Colon (tissue), 2 donors: ENCODE data around the gene METTL25.
"Not testable (repeated sequence)": the region's sequence is repeated elsewhere in the genome, so short reads cannot be mapped to it uniquely, and the experiment has no call there.

Source experiments
- FAIRE-seq: peaks from 2 replicates; lab custom pipeline; 2012; peaks lifted over from hg19 to GRCh38; lab: Jason Lieb, UNC
- donor health status: control.
- donor health status: control.

Gene METTL25, protein sequence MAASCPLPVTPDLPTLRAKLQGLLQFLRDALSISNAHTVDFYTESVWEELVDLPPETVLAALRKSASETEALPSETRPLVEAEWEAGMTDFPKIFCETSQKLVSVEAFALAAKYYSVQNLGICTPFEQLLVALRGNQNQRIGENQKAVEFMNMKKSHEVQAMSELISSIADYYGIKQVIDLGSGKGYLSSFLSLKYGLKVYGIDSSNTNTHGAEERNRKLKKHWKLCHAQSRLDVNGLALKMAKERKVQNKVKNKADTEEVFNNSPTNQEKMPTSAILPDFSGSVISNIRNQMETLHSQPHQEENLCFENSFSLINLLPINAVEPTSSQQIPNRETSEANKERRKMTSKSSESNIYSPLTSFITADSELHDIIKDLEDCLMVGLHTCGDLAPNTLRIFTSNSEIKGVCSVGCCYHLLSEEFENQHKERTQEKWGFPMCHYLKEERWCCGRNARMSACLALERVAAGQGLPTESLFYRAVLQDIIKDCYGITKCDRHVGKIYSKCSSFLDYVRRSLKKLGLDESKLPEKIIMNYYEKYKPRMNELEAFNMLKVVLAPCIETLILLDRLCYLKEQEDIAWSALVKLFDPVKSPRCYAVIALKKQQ

DNA sequence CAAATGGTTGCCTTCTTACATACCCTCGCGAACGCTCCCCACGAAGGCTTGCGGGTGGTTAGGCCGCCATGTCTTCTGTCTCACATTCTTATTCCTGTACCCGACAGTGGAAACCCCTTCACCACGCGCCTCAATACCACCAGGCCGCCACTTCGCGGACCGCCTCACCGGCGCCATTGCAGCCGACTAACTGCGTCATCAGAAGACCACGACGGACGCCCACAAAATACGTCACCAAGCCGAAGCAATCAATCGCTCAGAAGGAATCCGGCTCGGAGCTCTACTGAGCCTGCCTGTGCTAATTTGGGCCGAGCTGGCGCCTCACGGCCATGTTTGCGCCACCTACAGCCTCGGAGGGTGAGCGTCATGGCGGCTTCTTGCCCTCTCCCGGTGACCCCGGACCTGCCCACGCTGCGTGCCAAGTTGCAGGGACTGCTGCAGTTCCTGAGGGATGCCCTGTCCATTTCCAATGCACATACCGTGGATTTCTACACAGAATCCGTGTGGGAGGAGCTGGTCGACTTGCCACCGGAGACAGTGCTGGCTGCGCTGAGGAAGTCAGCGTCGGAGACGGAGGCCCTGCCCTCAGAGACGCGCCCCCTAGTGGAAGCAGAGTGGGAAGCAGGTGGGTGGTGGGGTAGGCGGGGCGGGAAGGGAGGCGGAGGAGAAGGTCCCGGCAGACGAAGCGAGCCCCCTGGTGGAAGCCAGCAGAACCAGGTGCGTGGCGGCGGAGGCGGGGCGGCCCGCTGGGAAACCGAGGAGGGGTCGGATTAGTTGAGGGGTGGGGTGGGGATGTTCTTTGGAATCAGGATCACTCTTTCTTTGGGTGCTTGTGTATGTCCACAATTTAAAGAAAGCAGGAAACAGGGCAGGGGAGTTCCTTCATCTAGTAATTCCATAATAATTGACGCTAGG lies at the start of gene METTL25, which contains the start of gene CCDC59:
Gene METTL25 (plus strand): TSS at position 330 of the 915 bp plus-strand sequence. CDS start 37 bp downstream, at position 367.
Gene CCDC59 (minus strand): TSS at position 188 of the 915 bp plus-strand sequence. CDS start 11 bp downstream, at position 177.
- FAIRE-seq = no peak

DNA sequence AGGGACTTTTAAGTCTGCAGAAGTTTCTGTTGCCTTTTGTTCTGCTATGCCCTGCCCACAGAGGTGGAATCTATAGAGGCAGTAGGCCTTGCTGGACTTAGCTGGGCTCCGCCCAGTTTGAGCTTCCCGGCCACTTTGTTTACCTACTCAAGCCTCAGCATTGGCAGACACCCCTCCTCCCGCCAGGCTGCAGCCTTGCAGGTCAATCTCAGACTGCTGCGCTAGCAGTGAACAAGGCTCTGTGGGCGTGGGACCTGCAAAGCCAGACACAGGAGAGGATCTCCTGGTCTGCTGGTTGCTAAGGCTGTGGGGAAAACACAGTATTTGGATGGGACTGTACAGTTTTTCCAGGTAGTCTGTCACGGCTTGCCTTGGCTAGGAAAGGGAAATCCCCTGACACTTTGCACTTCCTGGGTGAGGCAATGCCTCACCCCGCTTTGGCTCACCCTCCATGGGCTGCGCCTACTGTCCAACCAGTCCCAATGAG lies 43.9 kb upstream of the METTL25 start:
- FAIRE-seq = no peak

DNA sequence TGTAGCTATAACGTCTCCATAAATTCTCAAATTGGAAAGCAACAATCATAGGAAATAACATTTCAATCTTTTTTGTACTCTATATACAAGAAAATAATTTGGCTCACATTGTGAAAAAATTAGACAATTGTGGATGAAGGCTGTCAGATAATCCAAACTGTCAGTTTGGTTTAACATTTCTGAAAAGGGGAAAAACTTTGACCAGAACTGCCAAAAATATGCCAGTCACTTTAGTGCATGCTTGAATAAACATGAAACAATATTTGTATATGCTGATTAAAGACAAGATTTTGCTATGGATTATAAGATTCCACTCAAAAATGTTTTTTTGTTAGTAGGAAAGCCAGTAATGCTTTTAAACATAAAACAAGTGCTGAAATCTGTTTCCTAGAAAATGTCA lies 39.1 kb upstream of the METTL25 start:
- FAIRE-seq = no peak

DNA sequence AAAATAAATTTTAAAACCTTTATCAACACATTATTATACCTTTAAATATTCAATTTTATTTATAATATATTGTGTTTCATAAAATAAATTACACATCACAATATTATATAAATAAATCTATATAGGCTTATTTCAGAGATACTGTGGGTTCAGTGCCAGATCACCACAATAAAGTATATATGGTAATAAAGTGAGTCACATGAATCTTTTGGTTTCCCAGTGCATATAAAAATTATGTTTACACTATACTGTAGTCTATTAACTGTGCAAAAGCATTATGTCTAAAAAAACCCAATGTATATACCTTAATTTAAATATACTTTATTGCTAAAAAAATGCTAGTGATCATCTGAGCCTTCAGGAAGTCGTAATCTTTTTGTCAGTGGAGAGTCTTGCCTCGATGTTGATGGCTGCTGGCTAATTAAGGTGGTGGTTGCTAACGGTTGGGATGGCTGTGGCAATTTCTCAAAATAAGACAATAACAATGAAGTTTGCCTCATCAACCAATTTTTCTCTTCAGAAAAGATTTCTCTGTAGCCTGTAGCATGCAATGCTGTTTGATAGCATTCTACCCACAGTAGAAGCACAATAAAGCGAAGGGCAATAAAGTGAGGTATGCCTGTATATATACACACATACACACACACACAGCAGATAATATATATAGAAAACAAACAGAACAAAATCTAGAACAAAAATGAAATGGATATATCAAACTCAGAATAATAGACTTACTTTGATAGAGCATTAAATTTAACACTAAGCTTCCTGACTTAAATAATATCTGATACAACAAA lies 32.6 kb upstream of the METTL25 start:
- peak; percentile 88 for FAIRE-seq

DNA sequence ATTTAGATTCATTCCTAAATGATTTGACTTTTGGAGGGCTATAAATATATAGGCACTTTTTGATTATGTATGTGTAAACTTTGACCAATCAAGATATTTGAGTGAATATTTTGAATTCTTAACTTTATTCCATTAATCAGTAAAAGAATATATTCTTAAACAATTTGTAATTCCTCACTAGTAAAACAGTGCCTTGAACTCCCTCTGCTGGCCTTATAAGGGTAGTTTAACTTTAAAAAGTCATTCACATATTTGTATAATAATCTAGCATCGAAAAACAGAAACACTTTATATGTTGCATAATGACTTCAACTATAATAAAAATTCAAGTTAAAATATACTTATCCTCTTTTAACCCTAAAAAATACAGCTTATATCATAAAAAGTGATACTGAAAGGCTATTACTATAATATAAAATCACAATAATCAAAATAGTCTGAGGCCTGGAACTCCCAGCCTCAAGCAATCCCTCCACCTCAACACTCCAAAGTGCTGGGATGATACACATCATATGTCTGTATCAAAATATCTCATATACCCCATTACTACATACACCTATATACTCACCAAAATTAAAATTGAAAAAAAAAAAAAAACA lies 31.3 kb upstream of the METTL25 start:
- FAIRE-seq = peak; percentile 49

DNA sequence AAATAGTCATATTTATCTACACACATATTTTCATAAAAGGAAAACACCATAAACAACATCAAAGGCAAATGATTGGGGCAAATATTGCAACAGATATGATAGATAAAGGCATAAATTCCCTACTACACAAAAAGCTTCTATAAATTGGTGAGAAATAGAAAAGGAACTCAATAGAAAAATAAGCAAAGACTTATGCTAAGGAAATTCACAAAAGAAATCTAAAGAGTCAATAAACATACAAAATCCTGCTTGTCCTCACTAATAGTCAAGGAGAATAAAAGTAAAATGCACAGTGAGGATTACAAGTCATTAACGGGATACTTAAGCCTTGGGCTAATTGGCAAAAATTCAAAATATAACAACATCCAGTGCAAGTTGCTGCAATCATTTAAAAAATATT lies 30.5 kb upstream of the METTL25 start:
- FAIRE-seq = no peak

DNA sequence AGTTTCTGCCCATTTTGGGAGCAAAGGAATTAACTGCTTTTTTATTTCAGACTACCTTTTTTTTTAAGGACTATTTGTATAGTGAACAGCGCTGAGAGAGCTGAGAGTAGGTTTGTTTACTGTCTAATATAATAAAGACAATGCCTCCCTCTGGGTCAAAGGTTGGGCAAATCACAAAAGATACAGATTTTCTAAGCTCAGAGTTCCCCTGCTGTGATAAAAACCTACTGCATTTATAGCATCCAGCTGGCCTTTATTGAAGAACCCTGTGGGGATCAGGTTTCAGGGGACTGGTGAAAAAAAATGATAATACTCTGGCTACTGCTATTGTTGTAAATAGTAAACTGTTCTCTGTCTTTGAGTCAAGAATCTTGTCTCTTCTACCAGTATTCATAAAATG lies 28.8 kb upstream of the METTL25 start:
- no peak for FAIRE-seq

DNA sequence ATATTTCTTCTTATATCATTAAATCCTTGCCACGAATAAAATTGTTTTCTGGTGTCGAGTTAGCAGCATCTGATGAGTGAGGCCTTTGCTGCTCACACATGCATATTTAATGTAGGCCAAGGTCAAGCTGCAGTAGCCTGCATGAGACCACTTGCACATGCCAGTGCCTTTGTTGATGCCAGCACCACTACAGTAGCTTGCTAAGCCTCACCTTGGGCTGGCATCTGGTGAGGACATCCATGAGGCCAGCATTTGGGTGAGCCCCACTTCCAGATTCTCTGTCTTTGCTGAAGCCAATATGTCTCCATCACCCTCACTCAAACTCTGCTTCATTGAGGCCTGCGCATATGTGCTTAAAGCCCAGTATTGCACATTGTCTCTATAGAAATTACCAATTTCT lies 8.2 kb upstream of the METTL25 start:
- no peak for FAIRE-seq

DNA sequence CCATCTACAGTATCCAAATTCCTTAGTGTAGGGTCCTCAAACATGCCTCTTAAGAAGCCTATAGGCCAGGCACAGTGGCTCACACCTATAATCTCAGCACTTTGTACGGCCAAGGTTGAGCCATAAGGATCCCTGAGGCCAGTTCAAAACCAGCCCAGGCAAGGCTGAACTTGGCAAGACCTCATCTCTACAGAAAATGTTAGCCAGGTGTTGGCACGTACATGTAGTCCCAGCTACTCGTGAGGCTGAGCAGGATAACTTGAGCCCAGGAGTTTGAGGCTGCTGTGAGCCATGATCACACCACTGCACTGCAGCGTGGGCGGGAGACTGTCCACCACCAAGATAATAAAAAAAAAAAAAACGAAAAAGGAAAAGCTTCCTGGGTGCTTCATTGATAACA lies 6.9 kb upstream of the METTL25 start:
- no peak for FAIRE-seq

DNA sequence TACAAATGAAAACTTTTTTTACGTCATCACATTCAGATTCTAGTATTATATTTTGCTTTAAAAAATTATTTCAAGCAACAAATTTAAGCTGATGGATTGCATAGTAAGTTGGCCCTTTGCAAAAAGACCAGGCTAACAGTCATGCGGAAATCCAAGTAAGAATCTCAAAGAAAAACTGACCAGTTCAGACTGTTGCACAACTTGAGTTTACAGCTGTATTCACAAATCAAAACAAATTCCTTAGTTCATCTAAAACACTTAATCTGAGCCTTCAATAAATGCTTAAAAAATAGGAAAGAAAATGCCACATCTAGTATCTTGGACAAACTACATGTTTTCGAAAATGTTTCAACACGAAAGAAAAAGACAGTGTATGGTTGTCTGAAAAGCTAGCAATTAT lies 989 bp upstream of the METTL25 start:
- no peak for FAIRE-seq

DNA sequence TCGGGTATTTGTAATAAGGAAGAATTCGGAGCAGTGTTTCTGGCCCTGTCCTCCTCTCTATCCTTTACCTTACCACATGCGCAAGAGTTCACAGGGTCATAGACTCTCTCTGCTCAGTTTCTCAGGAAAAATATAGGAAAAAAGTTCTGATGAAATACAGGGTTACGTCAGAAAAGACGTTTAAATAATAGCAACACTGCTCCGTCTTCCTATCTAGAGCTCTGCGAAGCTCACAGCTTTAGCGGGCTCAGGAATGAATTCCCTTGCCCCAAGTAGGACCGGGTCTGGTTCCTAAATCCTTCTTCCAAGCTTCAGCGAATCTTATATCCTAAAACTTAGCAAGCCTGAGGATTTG lies 507 bp upstream of the METTL25 start:
- FAIRE-seq = no peak

DNA sequence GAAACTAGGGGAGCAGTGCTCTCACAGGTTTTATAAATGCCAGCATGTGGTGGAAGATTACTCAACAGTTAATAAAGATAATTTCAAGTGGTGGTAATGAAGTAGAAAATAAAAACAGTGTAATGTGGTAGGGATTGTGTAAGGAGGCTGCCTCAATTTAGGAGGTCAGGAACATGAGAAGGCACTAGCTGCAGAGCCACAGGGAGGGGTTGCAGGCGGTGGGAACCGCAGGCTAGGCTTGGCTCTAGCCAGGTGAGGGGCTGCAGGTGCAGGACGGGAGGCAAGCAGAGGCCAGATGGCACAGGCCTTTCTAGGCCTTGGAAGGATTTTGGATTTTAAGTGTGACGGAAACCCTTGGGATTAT lies 768 bp downstream of the METTL25 start:
- no peak for FAIRE-seq

DNA sequence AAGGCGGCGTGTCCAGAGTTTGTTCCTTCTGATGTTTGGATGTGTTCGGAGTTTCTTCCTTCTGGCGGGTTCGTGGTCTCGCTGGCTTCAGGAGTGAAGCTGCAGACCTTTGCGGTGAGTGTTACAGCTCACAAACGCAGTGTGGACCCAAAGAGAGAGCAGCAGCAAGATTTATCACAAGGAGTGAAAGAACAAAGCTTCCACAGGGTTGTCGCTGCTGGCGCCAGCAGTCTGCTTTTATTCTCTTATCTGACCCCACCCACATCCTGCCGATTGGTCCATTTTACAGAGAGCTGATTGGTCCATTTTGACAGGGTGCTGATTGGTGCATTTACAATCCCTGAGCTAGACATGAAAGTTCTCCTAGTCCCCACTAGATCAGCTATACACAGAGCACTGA lies 2.5 kb downstream of the METTL25 start:
- FAIRE-seq = not testable (repeated sequence)

DNA sequence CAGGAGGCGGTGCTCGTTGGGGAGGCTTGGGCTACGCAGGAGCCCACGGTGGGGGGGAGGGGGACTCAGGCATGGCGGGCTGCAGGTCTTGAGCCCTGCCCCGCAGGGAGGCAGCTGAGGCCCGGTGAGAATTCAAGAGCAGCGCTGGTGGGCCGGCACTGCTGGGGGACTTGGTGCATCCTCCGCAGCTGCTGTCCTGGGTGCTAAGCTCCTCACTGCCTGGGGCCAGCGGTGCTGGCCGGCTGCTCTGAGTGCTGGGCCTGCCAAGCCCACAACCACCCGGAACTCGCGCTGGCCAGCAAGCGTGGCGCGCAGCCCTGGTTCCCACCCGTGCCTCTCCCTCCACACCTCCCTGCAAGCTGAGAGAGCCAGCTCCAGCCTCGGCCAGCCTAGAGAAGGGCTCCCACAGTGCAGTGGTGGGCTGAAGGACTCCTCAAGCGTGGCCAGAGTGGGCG lies 3.2 kb downstream of the METTL25 start:
- no peak for FAIRE-seq

DNA sequence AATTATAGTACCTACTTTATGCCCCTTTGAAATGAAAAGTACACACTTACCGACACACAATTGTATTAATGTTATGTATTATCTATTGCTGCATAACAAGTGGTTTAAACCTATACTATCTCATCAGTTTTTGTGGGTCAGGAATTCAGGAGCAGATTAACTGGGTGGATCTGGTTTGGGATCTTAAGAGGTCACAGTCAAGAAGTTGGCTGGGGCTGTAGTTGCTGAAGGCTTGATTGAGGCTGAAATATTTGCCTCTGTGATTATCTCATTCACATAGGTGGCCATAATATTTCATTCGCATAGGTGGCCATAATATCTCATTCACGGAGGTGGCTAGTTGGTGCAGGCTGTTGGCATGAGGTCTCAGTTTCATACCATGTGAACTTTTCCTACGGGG lies 5.7 kb downstream of the METTL25 start:
- FAIRE-seq = no peak

DNA sequence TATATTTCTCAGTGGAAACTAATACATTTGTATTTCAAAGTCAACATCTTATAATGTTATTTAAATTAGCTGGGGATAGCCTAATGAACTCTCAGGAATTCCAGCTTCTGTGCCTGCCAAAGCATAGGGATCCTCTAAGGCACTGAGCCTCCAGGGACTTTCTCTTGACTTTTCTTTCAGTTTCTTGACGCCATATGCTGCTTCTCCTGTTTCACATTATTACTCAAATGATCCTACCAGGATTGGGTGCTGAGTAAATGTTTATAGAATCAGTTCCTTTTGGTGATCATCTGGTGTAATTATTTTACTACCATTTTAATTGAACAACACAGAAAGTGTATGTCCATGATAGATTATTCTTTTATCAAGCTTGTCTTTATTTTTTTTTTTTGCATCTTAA lies 7.9 kb downstream of the METTL25 start:
- no peak for FAIRE-seq

DNA sequence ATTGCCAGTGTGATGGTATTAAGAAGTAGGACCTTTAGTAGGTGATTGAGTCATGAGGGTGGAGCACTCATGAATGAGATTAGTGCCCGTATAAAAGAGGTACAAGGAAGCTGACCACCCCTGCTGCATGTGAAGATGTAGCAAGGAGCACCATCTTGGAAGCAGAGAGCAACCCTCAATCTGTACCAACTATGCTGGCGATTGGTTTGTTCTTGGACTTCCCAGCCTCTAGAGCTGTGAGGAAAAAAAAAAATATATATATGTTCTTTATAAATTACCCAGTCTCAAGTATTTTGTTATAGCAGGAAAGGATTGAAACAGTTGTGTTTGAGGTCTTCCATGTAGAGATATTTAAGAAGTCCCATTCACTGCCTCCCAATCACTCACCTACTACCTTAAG lies 16.9 kb downstream of the METTL25 start:
- FAIRE-seq = no peak

DNA sequence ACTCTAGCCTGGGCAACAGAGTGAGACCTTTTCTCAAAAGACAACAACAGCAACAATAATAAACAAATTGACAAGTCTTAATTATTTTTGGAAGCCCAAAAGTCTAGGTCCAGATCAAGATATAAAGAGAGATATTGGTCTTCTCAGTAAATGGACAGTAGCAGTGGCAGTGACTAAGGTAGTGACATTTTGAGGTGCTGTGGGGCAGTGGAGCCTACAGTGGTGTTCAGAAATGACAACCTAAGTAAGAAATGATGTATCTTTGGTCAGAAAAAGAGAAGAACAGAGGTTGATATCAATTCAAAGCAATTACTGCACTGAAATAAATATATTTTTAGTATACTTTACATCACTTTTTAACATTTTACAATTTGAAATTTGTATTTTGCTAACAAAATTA lies 20.7 kb downstream of the METTL25 start:
- no peak for FAIRE-seq

DNA sequence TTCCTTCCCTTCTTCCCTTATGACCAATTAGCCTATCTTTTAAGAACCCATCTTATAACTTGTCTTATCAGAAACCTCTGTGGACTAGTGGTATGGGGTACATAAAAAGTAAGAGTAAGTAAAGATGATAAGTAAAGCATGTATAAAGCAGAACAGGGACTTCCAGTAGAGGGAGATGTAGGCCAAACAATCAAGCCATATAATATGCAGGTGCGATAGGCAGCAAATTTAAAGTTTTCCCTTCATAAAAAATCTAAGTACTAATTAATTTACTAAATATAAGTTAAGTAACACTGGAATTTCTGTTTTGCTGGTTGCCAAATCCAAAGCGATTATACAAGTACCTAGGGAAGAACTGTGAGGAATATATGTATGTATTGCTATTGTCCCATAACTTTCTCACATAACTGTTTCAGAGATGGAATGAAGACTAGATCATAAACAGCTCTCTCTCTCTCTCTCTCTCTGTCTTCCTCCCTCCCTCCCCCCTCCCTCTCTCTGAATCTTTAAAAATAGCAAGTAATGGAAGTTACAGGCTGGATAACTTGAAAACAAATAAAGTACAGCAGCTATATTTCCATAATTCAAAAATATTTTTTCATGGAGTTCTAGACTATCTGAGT lies 25.7 kb downstream of the METTL25 start:
- FAIRE-seq = no peak

DNA sequence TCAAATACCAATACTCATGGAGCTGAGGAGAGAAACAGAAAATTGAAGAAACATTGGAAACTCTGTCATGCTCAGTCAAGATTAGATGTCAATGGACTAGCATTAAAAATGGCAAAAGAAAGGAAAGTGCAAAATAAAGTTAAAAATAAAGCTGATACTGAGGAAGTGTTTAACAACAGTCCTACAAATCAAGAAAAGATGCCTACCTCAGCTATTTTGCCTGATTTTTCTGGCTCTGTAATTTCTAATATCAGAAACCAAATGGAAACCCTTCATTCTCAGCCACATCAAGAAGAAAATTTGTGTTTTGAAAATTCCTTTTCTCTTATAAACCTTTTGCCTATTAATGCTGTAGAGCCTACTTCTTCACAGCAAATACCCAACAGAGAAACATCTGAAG lies 40.5 kb downstream of the METTL25 start:
- no peak for FAIRE-seq

DNA sequence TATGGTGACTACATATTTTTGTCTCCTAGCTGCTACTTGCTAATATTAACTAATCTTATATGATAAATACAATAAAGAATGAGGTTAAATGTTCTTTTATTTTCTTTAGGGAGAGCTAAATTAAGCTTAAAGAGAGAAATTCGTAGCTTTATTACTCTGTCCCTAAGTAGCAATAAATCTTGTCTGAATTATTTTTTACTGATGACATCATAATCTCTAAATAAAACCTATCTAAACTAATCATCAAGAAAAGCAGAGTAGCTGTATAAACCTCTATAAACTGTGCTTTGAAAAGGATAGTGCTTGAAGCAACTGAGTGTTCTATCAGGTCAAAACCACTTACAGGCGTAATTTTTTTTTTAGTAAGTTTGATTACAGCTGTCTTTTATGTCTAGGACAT lies 42.5 kb downstream of the METTL25 start:
- no peak for FAIRE-seq
